GM19193 (cell line): ENCODE data around the gene ADCY2.

ENCODE experiments used
- POLR2A ChIP-seq: IDR thresholded peaks from 4 replicates; pipeline ENCODE4 v1.6.1; 2011; ENCODE audit not compliant: insufficient read depth, insufficient read length; ENCODE audit errors: extremely low read depth

The ADCY2 gene

GRCh38 chr5:7515284-7515914 lies 119.5 kb downstream of the ADCY2 start:
- no peak for TF ChIP-seq POLR2A

- TF ChIP-seq POLR2A, result no peak
Measured at GRCh38 chr5:7516253-7516652, 120.3 kb downstream of the ADCY2 start.

DNA sequence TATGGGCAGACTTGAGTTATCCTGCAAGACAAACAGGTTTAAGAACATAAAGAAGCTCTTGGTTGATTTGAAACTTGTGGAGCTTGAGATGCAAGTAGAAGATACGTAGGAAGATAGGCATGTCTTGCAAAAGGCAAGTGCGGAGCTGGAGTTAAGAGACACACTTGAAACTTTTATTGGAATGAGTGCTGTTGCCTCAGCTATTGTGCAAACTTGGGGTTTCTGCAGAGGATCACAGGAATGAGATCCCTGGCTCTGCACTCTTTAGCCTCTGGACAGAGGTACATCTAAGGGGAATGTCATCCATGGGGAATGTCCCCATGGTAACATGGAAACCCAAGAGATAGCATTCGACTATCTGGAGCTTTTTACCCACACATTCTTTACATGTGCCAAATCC lies 121.1 kb downstream of the ADCY2 start:
- no peak for TF ChIP-seq POLR2A

- TF ChIP-seq POLR2A, result no peak
Measured at GRCh38 chr5:7518947-7519560, 123.1 kb downstream of the ADCY2 start.

GRCh38 chr5:7519564-7519963 lies 123.6 kb downstream of the ADCY2 start:
- TF ChIP-seq POLR2A, result no peak

DNA sequence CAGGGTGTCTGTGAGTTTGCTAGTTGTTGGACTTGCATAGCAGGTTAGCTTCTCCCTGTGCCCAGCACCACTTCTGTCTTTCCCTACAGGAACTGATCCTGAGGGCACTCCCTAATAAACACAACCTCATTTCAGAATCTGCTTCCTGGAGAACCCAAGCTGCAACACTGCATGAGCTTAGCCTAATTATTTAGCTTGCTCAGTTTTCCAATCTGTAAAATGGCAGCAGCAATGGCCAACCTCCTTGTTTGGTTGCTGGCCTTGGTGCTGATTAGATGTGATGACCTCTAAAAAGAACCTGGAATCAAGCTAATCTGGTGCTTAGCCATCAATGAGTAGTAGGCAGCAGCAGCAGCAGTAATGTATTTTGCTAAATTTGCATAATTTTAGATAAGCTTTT lies 133.9 kb downstream of the ADCY2 start:
- TF ChIP-seq POLR2A, result no peak

DNA sequence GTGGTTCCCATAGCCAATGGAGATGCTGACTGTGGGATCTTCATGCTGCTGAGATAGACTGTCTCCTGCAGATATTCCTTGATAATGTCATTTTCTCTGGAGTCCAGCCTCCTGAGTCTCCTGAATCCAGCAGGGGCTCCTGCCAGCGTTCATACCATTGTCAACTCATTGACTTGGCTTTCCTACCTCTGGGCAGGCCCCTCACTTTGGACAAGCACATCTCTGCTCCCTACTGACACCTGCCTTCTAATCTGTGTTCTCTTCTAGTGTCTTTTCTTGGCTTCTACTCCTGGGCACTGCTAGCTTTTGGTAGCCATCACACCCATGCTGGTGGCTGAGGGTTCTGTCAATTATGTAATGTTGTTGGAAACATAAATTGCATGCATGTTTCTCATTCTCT lies 138.0 kb downstream of the ADCY2 start:
- no peak for TF ChIP-seq POLR2A

GRCh38 chr5:7534505-7534904 lies 138.6 kb downstream of the ADCY2 start:
- TF ChIP-seq POLR2A, result no peak

DNA sequence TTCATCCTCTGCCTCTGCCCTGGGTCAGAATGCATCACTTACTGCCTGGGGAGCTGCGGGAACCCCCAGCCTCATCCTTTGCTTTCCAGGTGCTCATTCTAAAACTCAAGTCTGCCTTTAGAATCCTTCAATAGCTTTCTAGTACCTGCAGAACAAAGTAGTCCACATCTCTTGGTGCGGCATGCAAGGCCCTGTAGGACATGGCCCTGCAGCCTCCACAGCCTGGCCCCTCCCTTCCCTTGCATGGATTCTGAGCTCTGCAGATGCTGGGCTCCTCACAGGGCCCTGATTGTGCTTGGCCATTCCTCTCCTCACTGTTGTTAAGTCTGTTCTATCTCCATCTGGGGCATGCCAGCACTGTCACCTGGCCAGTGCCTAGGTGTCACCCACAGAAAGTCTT lies 141.6 kb downstream of the ADCY2 start:
- no peak for TF ChIP-seq POLR2A

GRCh38 chr5:7539571-7539970 lies 143.6 kb downstream of the ADCY2 start:
- TF ChIP-seq POLR2A, result no peak

DNA sequence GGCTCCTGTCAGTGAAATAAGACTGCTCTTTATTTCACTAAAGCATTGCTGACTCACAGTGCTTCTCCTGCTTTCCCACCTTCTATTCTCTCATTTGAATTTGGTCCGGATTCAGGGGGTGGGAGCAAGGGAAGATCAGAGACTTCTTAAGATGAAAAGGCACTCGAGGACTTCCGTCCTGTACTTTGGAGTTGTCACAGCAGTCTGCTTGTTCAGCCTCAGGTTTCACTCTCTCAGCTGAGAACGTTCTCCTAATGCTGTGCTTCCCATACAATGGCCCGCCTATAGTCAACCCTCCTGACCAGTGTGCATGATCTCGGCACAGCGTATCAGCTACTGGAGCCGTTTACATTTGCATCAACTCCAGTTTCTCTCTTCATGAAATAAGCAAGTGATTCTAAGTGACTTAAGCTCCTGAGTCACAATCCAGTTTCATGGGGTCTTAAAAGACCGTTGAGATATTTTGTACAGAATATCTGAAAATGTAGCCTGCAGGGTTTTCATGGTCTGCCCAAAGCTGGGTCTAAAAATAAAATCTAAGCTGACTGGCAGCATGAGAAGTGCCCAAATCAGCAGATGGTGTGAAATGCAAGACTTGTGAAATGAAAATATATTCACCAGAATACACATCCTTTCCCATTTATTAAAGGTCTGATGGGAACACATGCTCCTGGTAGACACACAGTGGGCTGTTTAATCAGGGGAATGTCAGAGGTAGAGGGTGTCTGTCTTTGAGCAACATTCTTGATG lies 145.0 kb downstream of the ADCY2 start:
- TF ChIP-seq POLR2A, result no peak

DNA sequence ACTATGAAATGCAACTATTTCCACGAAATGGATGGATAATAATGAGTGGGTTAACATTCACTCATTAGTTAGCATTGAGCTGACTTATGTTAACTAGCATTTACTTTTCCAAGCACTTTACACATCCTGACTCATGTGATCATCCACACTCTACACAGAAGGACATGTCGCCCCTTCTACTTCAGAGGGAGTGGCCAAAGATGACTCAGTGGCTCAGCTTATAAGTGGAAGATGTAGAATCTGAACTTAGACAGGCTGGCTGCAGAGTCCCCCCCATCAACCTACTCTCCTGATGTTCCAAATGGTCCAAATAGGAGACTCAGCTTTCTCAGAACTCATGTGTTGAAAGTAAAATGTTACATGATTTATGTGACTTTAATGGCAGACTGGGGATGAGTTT lies 146.0 kb downstream of the ADCY2 start:
- no peak for TF ChIP-seq POLR2A

DNA sequence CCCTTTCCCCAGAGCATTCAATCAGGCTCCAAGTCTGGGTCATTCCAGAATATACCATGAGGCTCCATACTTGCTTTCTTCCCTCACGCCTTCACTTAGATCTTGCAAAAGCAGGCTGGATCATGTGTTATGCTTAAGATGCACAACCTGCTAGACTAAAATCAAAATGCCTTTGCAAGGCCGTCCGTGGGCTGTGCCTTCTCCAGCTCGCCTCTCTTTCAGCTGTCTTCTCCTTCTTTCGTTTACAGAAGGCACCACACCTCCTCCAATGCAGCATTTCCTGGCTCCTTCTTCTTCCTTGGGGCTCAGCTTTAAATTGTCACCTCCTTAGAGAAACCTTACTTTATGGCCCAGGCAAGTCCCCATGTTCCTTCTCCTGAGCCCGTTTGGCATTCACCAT lies 150.6 kb downstream of the ADCY2 start:
- TF ChIP-seq POLR2A, result no peak

GRCh38 chr5:7548596-7548995 lies 152.7 kb downstream of the ADCY2 start:
- TF ChIP-seq POLR2A, result no peak

GRCh38 chr5:7565559-7565958 lies 169.6 kb downstream of the ADCY2 start:
- TF ChIP-seq POLR2A, result no peak
